Adrenal gland (tissue), 5 donors: ENCODE results near the gene TMEM138.

Source experiments
- POLR2A ChIP-seq, 2 donors: fragments of 450-650 bp; IDR thresholded peaks; one replicate each; pipeline ENCODE4 v1.6.1; 2017; ENCODE audit warnings: antibody characterized with exemption in 2 of 2, mild to moderate bottlenecking in 2 of 2, moderate library complexity in 1 of 2
- TF ChIP-seq, protein P1 (sequence below), 6 experiments: fragments of 450-650 bp in 4 of 6; fragments of 200-600 bp in 2 of 6; sonication (generic) in 1 of 6; IDR thresholded peaks; 1 replicate in 5 of 6; 2 replicates in 1 of 6; pipeline versions ENCODE4 v1.5.1 to v1.8.0; 2016 to 2021; ENCODE audit warnings: antibody characterized with exemption in 6 of 6, mild to moderate bottlenecking in 2 of 6, moderate library complexity in 1 of 6
- donor health status: DM: no; HTN: no; CAD: no.

DNA sequence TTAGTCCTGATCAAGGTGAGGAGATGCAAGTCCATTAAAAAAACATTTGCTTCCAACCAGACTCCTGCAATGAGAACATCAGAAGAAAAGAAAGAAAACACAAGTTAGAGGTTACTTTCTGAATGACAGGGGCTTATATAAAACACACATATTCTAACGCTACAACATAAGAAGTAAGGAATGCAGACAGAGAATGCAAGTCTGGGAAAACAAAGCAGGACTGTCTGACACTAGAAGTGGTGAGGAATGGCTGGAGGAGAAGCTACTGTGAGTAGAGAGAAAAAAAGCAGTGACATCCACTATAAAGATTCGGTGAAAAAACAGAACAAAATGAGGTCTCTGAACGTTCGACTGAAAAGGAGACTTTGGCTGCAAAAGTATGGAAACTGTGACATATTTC is 42.5 kb downstream of the TMEM138 start:
- TF ChIP-seq, protein P1, sequence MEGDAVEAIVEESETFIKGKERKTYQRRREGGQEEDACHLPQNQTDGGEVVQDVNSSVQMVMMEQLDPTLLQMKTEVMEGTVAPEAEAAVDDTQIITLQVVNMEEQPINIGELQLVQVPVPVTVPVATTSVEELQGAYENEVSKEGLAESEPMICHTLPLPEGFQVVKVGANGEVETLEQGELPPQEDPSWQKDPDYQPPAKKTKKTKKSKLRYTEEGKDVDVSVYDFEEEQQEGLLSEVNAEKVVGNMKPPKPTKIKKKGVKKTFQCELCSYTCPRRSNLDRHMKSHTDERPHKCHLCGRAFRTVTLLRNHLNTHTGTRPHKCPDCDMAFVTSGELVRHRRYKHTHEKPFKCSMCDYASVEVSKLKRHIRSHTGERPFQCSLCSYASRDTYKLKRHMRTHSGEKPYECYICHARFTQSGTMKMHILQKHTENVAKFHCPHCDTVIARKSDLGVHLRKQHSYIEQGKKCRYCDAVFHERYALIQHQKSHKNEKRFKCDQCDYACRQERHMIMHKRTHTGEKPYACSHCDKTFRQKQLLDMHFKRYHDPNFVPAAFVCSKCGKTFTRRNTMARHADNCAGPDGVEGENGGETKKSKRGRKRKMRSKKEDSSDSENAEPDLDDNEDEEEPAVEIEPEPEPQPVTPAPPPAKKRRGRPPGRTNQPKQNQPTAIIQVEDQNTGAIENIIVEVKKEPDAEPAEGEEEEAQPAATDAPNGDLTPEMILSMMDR (IDR thresholded peaks at IDR 0.05), result no peak
- TF ChIP-seq POLR2A (IDR thresholded peaks at IDR 0.05), result no peak
